ENCODE measurements around the gene ZNF670. TPM values are rescaled to one million over a fixed set of nuclear protein-coding genes. Genes with fewer than 3 reads are reported as not detected.

ZNF670 gene
- total RNA-seq, 1 experiment from 2014 or later: 6.0 TPM

DNA sequence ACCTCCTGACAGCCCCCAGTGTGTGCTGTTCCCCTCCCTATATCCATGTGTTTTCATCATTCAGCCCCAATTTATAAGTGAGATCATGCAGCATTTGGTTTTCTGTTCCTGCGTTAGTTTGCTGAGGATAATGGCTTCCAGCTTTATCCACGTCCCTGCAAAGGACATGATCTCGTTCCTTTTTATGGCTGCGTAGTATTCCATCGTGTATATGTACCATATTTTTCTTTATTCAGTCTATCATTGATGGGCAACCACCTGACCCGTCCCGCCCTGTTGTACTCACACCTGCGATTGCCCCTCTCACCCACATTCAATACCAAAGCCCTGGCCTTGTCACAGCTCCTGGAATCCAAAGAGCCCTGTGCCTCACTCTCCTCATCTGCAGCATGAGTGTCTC is 6.2 kb upstream of the ZNF670 start:
- intact Hi-C loops (cut with micrococcal nuclease; ENCODE audit: unreplicated experiment): no loop called here
- no peaks in the 10 kb centered on the region for H3K36me3 ChIP-seq (ENCODE audit: control insufficient read depth, insufficient read depth, low read length)
- H3K27ac Mint-ChIP-seq (ENCODE audit: unreplicated experiment): no peak overlapping the region
- H3K36me3 Mint-ChIP-seq (ENCODE audit: insufficient read depth, unreplicated experiment): no peaks in the 10 kb centered on the region
- no peak for TF ChIP-seq CTCF (IDR thresholded peaks at IDR 0.05; ENCODE audit: insufficient read depth in 1 of 2, low read depth in 1 of 2, low read length in 1 of 2, severe bottlenecking in 1 of 2, unreplicated experiment in 1 of 2)
- no peak overlapping the region for H3K4me3 ChIP-seq (ENCODE audit: low read depth, low read length)
- BruUV-seq (replicated peaks): no TSS peak
- ChIA-PET POLR2A (no interaction called here), CTCF (no interaction called here)
- H3K9me3 Mint-ChIP-seq (ENCODE audit: unreplicated experiment): peaks cover 19% of the 10 kb centered on the region
- H3K27me3 Mint-ChIP-seq (ENCODE audit: insufficient read depth, unreplicated experiment): no peaks in the 10 kb centered on the region
- no peak overlapping the region for H3K4me3 Mint-ChIP-seq (ENCODE audit: unreplicated experiment)
- peaks cover 5% of the 10 kb centered on the region for H3K9me3 ChIP-seq
- no peaks in the 10 kb centered on the region for H3K27me3 ChIP-seq (replicated peaks; ENCODE audit: control insufficient read depth, insufficient read depth, low read length)
- DNase-seq: no peak
- H3K4me1 Mint-ChIP-seq (ENCODE audit: low read depth, unreplicated experiment): no peaks in the 10 kb centered on the region
- H3K4me1 ChIP-seq: no peaks in the 10 kb centered on the region

- H3K27me3 Mint-ChIP-seq (ENCODE audit: insufficient read depth, unreplicated experiment): no peaks in the 10 kb centered on the region
- Histone ChIP-seq H3K27me3 (replicated peaks; ENCODE audit: control insufficient read depth, insufficient read depth, low read length) (no peaks in the 10 kb centered on the region), H3K36me3 (ENCODE audit: control insufficient read depth, insufficient read depth, low read length) (no peaks in the 10 kb centered on the region; the same call in 1 of the 2 replicates), H3K4me3 (ENCODE audit: low read depth, low read length) (peak overlapping the region; percentile 93), H3K4me1 (peaks cover 5% of the 10 kb centered on the region; the same call in 1 of the 2 replicates), H3K9me3 (peaks cover 10% of the 10 kb centered on the region; the same call in 1 of the 2 replicates)
- peaks cover 13% of the 10 kb centered on the region for H3K4me1 Mint-ChIP-seq (ENCODE audit: low read depth, unreplicated experiment)
- intact Hi-C loops (cut with micrococcal nuclease; ENCODE audit: unreplicated experiment): no loop called here
- peak overlapping the region; percentile 75 for H3K4me3 Mint-ChIP-seq (ENCODE audit: unreplicated experiment)
- peaks cover 23% of the 10 kb centered on the region for H3K36me3 Mint-ChIP-seq (ENCODE audit: insufficient read depth, unreplicated experiment)
- TF ChIP-seq CTCF (IDR thresholded peaks at IDR 0.05; ENCODE audit: insufficient read depth in 1 of 2, low read depth in 1 of 2, low read length in 1 of 2, severe bottlenecking in 1 of 2, unreplicated experiment in 1 of 2): no peak
- H3K27ac Mint-ChIP-seq (ENCODE audit: unreplicated experiment): peak overlapping the region; percentile 94
- CTCF ChIA-PET: no interaction called here
- peaks cover 24% of the 10 kb centered on the region for H3K9me3 Mint-ChIP-seq (ENCODE audit: unreplicated experiment)
- DNase-seq: no peak
- no TSS peak for BruUV-seq (replicated peaks)
- POLR2A ChIA-PET: interaction anchor here (0.5 to 0.9 kb wide), 3 partner anchors 148 to 1325 kb away, joined by 3 to 4 read pairs (median 3); partner anchors contain the start of gene AHCTF1
Observed at GRCh38 chr1:247079141-247079874, 697 bp upstream of the ZNF670 start.

DNA sequence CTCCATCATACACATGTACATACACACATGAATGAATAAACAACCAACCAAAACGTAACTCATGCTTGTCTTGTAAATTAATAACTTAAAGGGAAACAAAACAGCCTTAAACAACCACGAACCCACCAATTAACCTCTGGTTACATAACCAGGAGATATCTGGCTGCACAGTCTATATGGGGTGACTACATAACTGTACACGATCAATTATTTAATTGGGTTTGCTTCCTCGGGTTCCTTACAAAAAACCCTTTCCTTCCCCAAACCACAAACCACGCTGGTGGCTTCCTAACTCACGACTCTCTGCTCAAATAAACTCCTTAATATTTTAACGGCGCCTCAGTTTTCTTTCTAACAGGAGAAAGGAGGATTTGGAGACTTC is 744 bp downstream of the ZNF670 start:
- Histone ChIP-seq H3K9me3 (peaks cover 5% of the 10 kb centered on the region; the same call in 1 of the 2 replicates), H3K4me3 (ENCODE audit: low read depth, low read length) (peak overlapping the region; percentile 93), H3K36me3 (ENCODE audit: control insufficient read depth, insufficient read depth, low read length) (no peaks in the 10 kb centered on the region; the same call in 1 of the 2 replicates), H3K4me1 (peaks cover 5% of the 10 kb centered on the region; the same call in 1 of the 2 replicates), H3K27me3 (replicated peaks; ENCODE audit: control insufficient read depth, insufficient read depth, low read length) (no peaks in the 10 kb centered on the region)
- intact Hi-C loops (cut with micrococcal nuclease; ENCODE audit: unreplicated experiment): loop anchor here (1.0 kb wide), 4 partner anchors 26 to 171 kb away; partner anchors contain the start of genes ZNF669 and ZNF695
- ChIA-PET CTCF (no interaction called here), POLR2A (no interaction called here)
- Mint-ChIP-seq H3K4me1 (ENCODE audit: low read depth, unreplicated experiment) (peaks cover 13% of the 10 kb centered on the region), H3K27me3 (ENCODE audit: insufficient read depth, unreplicated experiment) (no peaks in the 10 kb centered on the region), H3K9me3 (ENCODE audit: unreplicated experiment) (peaks cover 29% of the 10 kb centered on the region), H3K4me3 (ENCODE audit: unreplicated experiment) (peak overlapping the region; percentile 75), H3K36me3 (ENCODE audit: insufficient read depth, unreplicated experiment) (peaks cover 23% of the 10 kb centered on the region), H3K27ac (ENCODE audit: unreplicated experiment) (peak overlapping the region; percentile 94)
- no peak for DNase-seq
- BruUV-seq (replicated peaks): no TSS peak
- TF ChIP-seq CTCF (IDR thresholded peaks at IDR 0.05; ENCODE audit: insufficient read depth in 1 of 2, low read depth in 1 of 2, low read length in 1 of 2, severe bottlenecking in 1 of 2, unreplicated experiment in 1 of 2): no peak
